ENCODE measurements around the gene ATF4.

Gene ATF4

GRCh38 chr22:39536711-39537110 lies 16.3 kb downstream of the ATF4 start:
- no peak overlapping the region for H3K4me3 ChIP-seq (ENCODE audit: low read depth, low read length)
- DNase-seq (ENCODE audit: low read depth), result no peak
- TF ChIP-seq POLR2A (IDR thresholded peaks at IDR 0.05; ENCODE audit: extremely low read depth, insufficient read length), result no peak
- TF ChIP-seq, protein P1, sequence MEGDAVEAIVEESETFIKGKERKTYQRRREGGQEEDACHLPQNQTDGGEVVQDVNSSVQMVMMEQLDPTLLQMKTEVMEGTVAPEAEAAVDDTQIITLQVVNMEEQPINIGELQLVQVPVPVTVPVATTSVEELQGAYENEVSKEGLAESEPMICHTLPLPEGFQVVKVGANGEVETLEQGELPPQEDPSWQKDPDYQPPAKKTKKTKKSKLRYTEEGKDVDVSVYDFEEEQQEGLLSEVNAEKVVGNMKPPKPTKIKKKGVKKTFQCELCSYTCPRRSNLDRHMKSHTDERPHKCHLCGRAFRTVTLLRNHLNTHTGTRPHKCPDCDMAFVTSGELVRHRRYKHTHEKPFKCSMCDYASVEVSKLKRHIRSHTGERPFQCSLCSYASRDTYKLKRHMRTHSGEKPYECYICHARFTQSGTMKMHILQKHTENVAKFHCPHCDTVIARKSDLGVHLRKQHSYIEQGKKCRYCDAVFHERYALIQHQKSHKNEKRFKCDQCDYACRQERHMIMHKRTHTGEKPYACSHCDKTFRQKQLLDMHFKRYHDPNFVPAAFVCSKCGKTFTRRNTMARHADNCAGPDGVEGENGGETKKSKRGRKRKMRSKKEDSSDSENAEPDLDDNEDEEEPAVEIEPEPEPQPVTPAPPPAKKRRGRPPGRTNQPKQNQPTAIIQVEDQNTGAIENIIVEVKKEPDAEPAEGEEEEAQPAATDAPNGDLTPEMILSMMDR (IDR thresholded peaks at IDR 0.05; ENCODE audit: low read depth, low read length), result no peak
- no peak for TF ChIP-seq MAX (IDR thresholded peaks at IDR 0.05; ENCODE audit: low read depth, low read length)
- TF ChIP-seq MYC (IDR thresholded peaks at IDR 0.05; ENCODE audit: low read depth, low read length), result no peak

DNA sequence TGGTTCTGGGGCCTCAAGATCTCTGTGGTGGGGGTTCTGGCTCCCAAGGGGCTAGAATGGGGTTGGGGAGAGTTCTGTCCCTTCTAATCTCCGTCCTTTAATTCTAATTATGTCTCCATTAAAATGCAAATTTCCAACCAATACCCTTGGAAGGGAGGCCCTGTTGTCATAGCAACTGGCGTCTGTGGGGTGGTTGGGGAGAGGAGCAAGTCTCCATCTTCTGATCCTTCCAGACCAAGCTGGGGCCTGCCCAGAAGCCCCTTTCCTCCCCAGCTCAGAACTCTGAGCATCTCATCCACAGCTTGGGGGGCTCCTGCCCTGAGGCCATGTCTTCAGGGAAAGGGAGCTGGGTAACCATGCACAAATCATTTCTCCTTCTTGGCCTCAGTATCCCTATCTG lies 17.6 kb downstream of the ATF4 start:
- H3K4me3 ChIP-seq (ENCODE audit: low read depth, low read length), result no peak overlapping the region
- TF ChIP-seq POLR2A (IDR thresholded peaks at IDR 0.05; ENCODE audit: extremely low read depth, insufficient read length), result no peak
- no peak for TF ChIP-seq MYC (IDR thresholded peaks at IDR 0.05; ENCODE audit: low read depth, low read length)
- TF ChIP-seq, protein P1 (IDR thresholded peaks at IDR 0.05; ENCODE audit: low read depth, low read length), result no peak
- no peak for TF ChIP-seq MAX (IDR thresholded peaks at IDR 0.05; ENCODE audit: low read depth, low read length)
- DNase-seq (ENCODE audit: low read depth), result no peak

DNA sequence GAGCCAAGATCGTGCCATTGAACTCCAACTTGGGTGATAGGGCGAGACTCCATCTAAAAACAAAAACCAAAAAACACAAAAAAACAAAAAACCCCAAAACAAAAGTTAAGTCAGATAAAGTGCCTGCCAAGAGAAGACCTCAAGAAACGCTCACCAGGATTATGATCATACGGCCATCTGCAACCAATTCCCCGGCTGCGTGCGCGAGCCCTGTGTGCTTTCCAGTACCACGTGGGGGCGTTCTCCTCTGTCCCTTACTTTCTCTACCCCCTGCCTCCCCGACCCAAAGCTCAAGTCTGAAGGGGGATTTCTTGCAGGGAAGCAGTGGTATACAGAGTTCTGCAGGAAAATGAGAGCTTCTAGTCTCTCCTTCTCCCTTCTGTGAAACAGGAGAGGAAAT lies 22.7 kb downstream of the ATF4 start:
- H3K4me3 ChIP-seq (ENCODE audit: low read depth, low read length), result no peak overlapping the region
- DNase-seq (ENCODE audit: low read depth), result peak; percentile 58
- TF ChIP-seq POLR2A (IDR thresholded peaks at IDR 0.05; ENCODE audit: extremely low read depth, insufficient read length) (no peak), MYC (IDR thresholded peaks at IDR 0.05; ENCODE audit: low read depth, low read length) (no peak), MAX (IDR thresholded peaks at IDR 0.05; ENCODE audit: low read depth, low read length) (peak; percentile 65)
- TF ChIP-seq, protein P1 (IDR thresholded peaks at IDR 0.05; ENCODE audit: low read depth, low read length), result peak; percentile 63

DNA sequence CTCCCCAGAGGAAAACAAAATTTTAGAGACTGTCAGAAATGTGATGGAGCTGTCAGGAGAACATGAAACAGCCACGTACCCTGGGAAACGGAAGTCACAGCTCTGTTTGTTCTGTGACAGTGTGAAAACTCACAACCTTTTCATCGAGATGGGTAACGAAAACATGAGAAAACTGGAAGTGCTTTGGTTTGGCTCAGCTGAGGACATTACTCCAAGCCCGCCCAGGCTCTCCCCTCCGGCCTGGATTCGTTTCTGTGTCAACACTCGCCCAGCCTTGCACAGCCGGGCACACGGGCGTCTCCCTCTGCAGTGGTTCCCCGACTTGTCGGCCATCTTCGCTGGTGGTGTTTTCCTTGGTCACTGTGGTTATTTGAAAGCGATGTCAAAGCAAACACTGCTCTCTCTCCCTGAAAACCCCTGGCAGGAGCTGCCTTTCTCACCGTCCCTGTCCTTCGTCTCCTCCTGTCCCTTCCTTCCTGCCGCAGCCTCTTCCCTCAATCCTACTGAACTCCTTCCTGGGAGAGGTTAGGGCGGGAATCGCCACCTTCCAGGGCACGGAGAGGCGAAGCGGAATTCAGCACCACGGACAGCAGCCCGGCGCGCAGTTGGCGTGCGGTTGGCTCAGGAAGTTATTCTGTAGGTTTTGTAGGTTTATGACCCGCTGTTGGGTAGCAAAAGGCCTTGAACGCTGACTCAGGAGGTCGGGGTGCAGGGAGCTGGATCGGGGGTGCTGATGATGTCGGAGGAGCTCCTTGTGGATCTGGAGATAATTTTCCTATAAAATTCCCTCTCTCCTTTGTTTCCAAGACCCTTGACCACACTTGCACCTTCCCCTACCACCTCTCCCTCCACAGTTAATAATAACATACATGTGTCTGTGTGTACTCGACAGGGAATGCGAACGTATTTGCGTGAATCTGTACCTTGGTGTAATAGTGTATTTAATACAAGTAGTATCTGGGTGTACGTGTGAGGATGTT lies 25.3 kb downstream of the ATF4 start:
- H3K4me3 ChIP-seq (ENCODE audit: low read depth, low read length), result no peak overlapping the region
- no peak for TF ChIP-seq MYC (IDR thresholded peaks at IDR 0.05; ENCODE audit: low read depth, low read length)
- peak; percentile 36; the same call in 1 of the 2 replicates for TF ChIP-seq MAX (IDR thresholded peaks at IDR 0.05; ENCODE audit: low read depth, low read length)
- DNase-seq (ENCODE audit: low read depth), result peak; percentile 66

- H3K4me3 ChIP-seq (ENCODE audit: low read depth, low read length), result no peak overlapping the region
- no peak for DNase-seq (ENCODE audit: low read depth)
- no peak for TF ChIP-seq POLR2A (IDR thresholded peaks at IDR 0.05; ENCODE audit: extremely low read depth, insufficient read length)
- no peak for TF ChIP-seq MYC (IDR thresholded peaks at IDR 0.05; ENCODE audit: low read depth, low read length)
- TF ChIP-seq, protein P1 (IDR thresholded peaks at IDR 0.05; ENCODE audit: low read depth, low read length), result no peak
- no peak for TF ChIP-seq MAX (IDR thresholded peaks at IDR 0.05; ENCODE audit: low read depth, low read length)
These were observed 26.7 kb downstream of the ATF4 start for GRCh38 chr22:39546889-39547586.

DNA sequence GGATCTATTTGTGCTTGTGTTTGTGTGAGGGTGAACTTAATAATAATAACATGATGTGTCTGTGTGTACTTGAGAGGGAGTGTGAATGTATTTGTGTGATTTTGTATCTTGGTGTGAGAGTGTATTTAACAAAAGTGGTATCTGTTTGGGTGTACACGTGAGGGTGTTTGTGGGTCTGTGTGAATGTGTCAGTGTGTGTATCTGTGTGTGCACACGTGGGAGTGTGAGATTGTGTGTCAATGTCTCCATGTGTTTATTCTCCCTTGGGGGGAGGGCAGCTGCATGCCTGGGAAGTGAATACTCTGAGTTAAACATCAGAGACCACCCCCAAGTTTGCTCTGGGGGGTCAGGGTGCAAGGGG lies 27.2 kb downstream of the ATF4 start:
- DNase-seq (ENCODE audit: low read depth), result no peak
- TF ChIP-seq, protein P1 (IDR thresholded peaks at IDR 0.05; ENCODE audit: low read depth, low read length), result no peak
- TF ChIP-seq MAX (IDR thresholded peaks at IDR 0.05; ENCODE audit: low read depth, low read length) (no peak), POLR2A (IDR thresholded peaks at IDR 0.05; ENCODE audit: extremely low read depth, insufficient read length) (no peak), MYC (IDR thresholded peaks at IDR 0.05; ENCODE audit: low read depth, low read length) (no peak)
- no peak overlapping the region for H3K4me3 ChIP-seq (ENCODE audit: low read depth, low read length)

All from NB4 (cell line).